Hepatocyte (in vitro differentiated cells): ENCODE data around the gene QRICH1.

ENCODE experiments used
- EZH2 ChIP-seq: fragments of 200-600 bp; sonication (generic); IDR thresholded peaks from 2 replicates; pipeline ENCODE4 v1.6.1; 2016; ENCODE audit warnings: antibody characterized with exemption, mild to moderate bottlenecking, borderline replicate concordance
- TF ChIP-seq, protein P1 (sequence below): fragments of 200-600 bp; sonication (generic); IDR thresholded peaks from 2 replicates; pipeline ENCODE4 v1.5.1; 2016; ENCODE audit warnings: antibody characterized with exemption, mild to moderate bottlenecking; ENCODE audit not compliant: poor library complexity

- TF ChIP-seq, protein P1, sequence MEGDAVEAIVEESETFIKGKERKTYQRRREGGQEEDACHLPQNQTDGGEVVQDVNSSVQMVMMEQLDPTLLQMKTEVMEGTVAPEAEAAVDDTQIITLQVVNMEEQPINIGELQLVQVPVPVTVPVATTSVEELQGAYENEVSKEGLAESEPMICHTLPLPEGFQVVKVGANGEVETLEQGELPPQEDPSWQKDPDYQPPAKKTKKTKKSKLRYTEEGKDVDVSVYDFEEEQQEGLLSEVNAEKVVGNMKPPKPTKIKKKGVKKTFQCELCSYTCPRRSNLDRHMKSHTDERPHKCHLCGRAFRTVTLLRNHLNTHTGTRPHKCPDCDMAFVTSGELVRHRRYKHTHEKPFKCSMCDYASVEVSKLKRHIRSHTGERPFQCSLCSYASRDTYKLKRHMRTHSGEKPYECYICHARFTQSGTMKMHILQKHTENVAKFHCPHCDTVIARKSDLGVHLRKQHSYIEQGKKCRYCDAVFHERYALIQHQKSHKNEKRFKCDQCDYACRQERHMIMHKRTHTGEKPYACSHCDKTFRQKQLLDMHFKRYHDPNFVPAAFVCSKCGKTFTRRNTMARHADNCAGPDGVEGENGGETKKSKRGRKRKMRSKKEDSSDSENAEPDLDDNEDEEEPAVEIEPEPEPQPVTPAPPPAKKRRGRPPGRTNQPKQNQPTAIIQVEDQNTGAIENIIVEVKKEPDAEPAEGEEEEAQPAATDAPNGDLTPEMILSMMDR: no peak
- TF ChIP-seq EZH2: no peak
These were observed 676 bp downstream of the QRICH1 start for GRCh38 chr3:49092938-49093852.
